GM12878 (cell line): ENCODE results near the gene TARBP2. TPM values are rescaled to one million over a fixed set of nuclear protein-coding genes. Genes with fewer than 3 reads are reported as not detected.

Experiments
- CBX5 ChIP-seq: sonication (generic); IDR thresholded peaks from 2 replicates; pipeline ENCODE4 v1.6.1; 2016; ENCODE audit warnings: low read depth, moderate library complexity, mild to moderate bottlenecking, inconsistent platforms
- CHD2 ChIP-seq: IDR thresholded peaks from 2 replicates; pipeline ENCODE4 v1.6.1; 2011; ENCODE audit warnings: low read depth, low read length, improper control_type of control experiment, borderline replicate concordance
- E4F1 ChIP-seq: fragments of 450-650 bp; IDR thresholded peaks from 2 replicates; pipeline ENCODE4 v1.6.1; 2018; ENCODE audit warnings: borderline replicate concordance, mild to moderate bottlenecking; ENCODE audit not compliant: partially characterized antibody
- ESRRA ChIP-seq: IDR thresholded peaks from 2 replicates; pipeline ENCODE4 v1.6.1; 2012; ENCODE audit warnings: mild to moderate bottlenecking, low read length, improper control_type of control experiment
- HSF1 ChIP-seq: fragments of 150-350 bp; IDR thresholded peaks from 2 replicates; pipeline ENCODE4 v1.6.1; 2014; ENCODE audit warnings: mild to moderate bottlenecking, low read depth, low read length
- MTA2 ChIP-seq: fragments of 450-650 bp; IDR thresholded peaks from 2 replicates; pipeline ENCODE4 v1.6.1; 2016; ENCODE audit warnings: low read depth, mild to moderate bottlenecking, moderate library complexity
- NBN ChIP-seq: fragments of 450-650 bp; IDR thresholded peaks from 2 replicates; pipeline ENCODE4 v1.6.1; 2016
- NFYA ChIP-seq: IDR thresholded peaks from 2 replicates; pipeline ENCODE4 v1.6.1; 2011; ENCODE audit warnings: low read depth, mild to moderate bottlenecking, low read length, improper control_type of control experiment, borderline replicate concordance
- RAD51 ChIP-seq: fragments of 450-650 bp; IDR thresholded peaks from 2 replicates; pipeline ENCODE4 v1.6.1; 2016; ENCODE audit warnings: moderate library complexity, mild to moderate bottlenecking, inconsistent platforms
- RELA ChIP-seq: fragments of 450-650 bp; IDR thresholded peaks from 2 replicates; pipeline ENCODE4 v1.8.0; 2014; ENCODE audit warnings: borderline replicate concordance; ENCODE audit not compliant: partially characterized antibody
- SKIL ChIP-seq: fragments of 450-650 bp; IDR thresholded peaks from 2 replicates; pipeline ENCODE4 v1.6.1; 2017; ENCODE audit warnings: mild to moderate bottlenecking, low read depth, inconsistent platforms; ENCODE audit not compliant: poor library complexity, severe bottlenecking
- SUZ12 ChIP-seq: fragments of 200-600 bp; sonication (generic); IDR thresholded peaks from one replicate; pipeline ENCODE4 v1.6.1; 2018; ENCODE audit warnings: antibody characterized with exemption, mild to moderate bottlenecking; ENCODE audit not compliant: unreplicated experiment
- TCF12 ChIP-seq: IDR thresholded peaks from 2 replicates; pipeline ENCODE4 v1.6.1; 2011; ENCODE audit warnings: low read depth, mild to moderate bottlenecking, low read length
- polyA plus RNA-seq, 11 experiments: library from polyadenylated mRNA; depleted of rRNA in 4 of 11; unstranded in 6 of 11; stranded (reverse) in 5 of 11; fragments of >200 nt; fragmentation: Nextera tagmentation in 4 of 11; fragmentation: Illumina TruSeq in 1 of 11; extraction: Ambion mirVana in 4 of 11; extraction: Trizol in 1 of 11; gene quantifications; 1 replicate in 1 of 11; 2 replicates in 10 of 11; pipeline versions ENCODE4 v1.2.1 to v1.2.3, GENCODE V29; 2011 to 2016; ENCODE audit warnings: inconsistent platforms in 2 of 11, missing spikeins in 2 of 11, low read depth in 1 of 11
- total RNA-seq, 4 experiments: library from RNA; depleted of rRNA in 3 of 4; stranded (reverse); fragments of >200 nt in 3 of 4; fragmentation: Illumina TruSeq in 1 of 4; extraction: Trizol in 1 of 4; gene quantifications; 2 replicates each; pipeline versions ENCODE4 v1.2.1 to v1.2.3, GENCODE V29; 2013 to 2021
- TF ChIP-seq, protein P1 (sequence below): fragments of 450-650 bp; IDR thresholded peaks from 2 replicates; pipeline ENCODE4 v1.6.1; 2016; ENCODE audit warnings: mild to moderate bottlenecking, moderate library complexity, borderline replicate concordance
- TF ChIP-seq, protein P2 (sequence below): IDR thresholded peaks from 2 replicates; pipeline ENCODE4 v1.6.1; 2012; ENCODE audit warnings: mild to moderate bottlenecking, low read depth, low read length

Gene TARBP2
- total and polyA plus RNA-seq, 10 of the 15 experiments (the other 5 are each of a cell fraction or from before 2014, with no cell fraction given) = 5.5 to 60.1 (median 36.8) TPM

- TF ChIP-seq E4F1 (peak; percentile 72), CHD2 (peak; percentile 67), RAD51 (peak; percentile 31; the same call in 1 of the 2 replicates), NBN (peak; percentile 99), MTA2 (peak; percentile 92), NFYA (no peak), ESRRA (0 out of 2 replicates have a peak, but pooled peaks have one; percentile 25), RELA (peak; percentile 78), TCF12 (peak; percentile 41; the same call in 1 of the 2 replicates), SUZ12 (no peak), SKIL (no peak), CBX5 (peak; percentile 54; the same call in 1 of the 2 replicates), HSF1 (peak; percentile 68; the same call in 1 of the 2 replicates)
- TF ChIP-seq, protein P1, sequence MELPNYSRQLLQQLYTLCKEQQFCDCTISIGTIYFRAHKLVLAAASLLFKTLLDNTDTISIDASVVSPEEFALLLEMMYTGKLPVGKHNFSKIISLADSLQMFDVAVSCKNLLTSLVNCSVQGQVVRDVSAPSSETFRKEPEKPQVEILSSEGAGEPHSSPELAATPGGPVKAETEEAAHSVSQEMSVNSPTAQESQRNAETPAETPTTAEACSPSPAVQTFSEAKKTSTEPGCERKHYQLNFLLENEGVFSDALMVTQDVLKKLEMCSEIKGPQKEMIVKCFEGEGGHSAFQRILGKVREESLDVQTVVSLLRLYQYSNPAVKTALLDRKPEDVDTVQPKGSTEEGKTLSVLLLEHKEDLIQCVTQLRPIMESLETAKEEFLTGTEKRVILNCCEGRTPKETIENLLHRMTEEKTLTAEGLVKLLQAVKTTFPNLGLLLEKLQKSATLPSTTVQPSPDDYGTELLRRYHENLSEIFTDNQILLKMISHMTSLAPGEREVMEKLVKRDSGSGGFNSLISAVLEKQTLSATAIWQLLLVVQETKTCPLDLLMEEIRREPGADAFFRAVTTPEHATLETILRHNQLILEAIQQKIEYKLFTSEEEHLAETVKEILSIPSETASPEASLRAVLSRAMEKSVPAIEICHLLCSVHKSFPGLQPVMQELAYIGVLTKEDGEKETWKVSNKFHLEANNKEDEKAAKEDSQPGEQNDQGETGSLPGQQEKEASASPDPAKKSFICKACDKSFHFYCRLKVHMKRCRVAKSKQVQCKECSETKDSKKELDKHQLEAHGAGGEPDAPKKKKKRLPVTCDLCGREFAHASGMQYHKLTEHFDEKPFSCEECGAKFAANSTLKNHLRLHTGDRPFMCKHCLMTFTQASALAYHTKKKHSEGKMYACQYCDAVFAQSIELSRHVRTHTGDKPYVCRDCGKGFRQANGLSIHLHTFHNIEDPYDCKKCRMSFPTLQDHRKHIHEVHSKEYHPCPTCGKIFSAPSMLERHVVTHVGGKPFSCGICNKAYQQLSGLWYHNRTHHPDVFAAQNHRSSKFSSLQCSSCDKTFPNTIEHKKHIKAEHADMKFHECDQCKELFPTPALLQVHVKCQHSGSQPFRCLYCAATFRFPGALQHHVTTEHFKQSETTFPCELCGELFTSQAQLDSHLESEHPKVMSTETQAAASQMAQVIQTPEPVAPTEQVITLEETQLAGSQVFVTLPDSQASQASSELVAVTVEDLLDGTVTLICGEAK = peak; percentile 93
- TF ChIP-seq, protein P2, sequence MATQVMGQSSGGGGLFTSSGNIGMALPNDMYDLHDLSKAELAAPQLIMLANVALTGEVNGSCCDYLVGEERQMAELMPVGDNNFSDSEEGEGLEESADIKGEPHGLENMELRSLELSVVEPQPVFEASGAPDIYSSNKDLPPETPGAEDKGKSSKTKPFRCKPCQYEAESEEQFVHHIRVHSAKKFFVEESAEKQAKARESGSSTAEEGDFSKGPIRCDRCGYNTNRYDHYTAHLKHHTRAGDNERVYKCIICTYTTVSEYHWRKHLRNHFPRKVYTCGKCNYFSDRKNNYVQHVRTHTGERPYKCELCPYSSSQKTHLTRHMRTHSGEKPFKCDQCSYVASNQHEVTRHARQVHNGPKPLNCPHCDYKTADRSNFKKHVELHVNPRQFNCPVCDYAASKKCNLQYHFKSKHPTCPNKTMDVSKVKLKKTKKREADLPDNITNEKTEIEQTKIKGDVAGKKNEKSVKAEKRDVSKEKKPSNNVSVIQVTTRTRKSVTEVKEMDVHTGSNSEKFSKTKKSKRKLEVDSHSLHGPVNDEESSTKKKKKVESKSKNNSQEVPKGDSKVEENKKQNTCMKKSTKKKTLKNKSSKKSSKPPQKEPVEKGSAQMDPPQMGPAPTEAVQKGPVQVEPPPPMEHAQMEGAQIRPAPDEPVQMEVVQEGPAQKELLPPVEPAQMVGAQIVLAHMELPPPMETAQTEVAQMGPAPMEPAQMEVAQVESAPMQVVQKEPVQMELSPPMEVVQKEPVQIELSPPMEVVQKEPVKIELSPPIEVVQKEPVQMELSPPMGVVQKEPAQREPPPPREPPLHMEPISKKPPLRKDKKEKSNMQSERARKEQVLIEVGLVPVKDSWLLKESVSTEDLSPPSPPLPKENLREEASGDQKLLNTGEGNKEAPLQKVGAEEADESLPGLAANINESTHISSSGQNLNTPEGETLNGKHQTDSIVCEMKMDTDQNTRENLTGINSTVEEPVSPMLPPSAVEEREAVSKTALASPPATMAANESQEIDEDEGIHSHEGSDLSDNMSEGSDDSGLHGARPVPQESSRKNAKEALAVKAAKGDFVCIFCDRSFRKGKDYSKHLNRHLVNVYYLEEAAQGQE = no peak
Observed at GRCh38 chr12:53451661-53452158, 49.4 kb upstream of the TARBP2 start, which contains the start of gene PCBP2 (continued).
